GM12891 (cell line): Measurements from ENCODE around the gene TYRP1.

ENCODE experiments used
- DNase-seq: peaks from one replicate; pipeline ENCODE4 v3.0.0; 2011; ENCODE audit warnings: low spot score; ENCODE audit not compliant: insufficient read length
- FAIRE-seq: peaks from 2 replicates; lab custom pipeline; 2011; peaks lifted over from hg19 to GRCh38; lab: Jason Lieb, UNC
- PAX5 ChIP-seq: IDR thresholded peaks from 2 replicates; pipeline ENCODE4 v1.6.1; 2011; ENCODE audit warnings: low read length, moderate library complexity, mild to moderate bottlenecking; ENCODE audit not compliant: insufficient read depth, severe bottlenecking
- POLR2A ChIP-seq: IDR thresholded peaks from 2 replicates; pipeline ENCODE4 v1.6.1; 2011; ENCODE audit warnings: low read depth, low read length, control low read depth
- POLR2AphosphoS5 ChIP-seq: IDR thresholded peaks from 2 replicates; pipeline ENCODE4 v1.6.1; 2011; ENCODE audit warnings: low read depth, low read length, control low read depth
- POU2F2 ChIP-seq: IDR thresholded peaks from 2 replicates; pipeline ENCODE4 v1.6.1; 2011; ENCODE audit warnings: low read depth, mild to moderate bottlenecking, control low read depth, low read length, moderate library complexity
- SPI1 ChIP-seq: IDR thresholded peaks from 2 replicates; pipeline ENCODE4 v1.6.1; 2011; ENCODE audit warnings: low read depth, low read length, control low read depth
- TAF1 ChIP-seq: IDR thresholded peaks from 2 replicates; pipeline ENCODE4 v1.6.1; 2011; ENCODE audit warnings: low read depth, low read length, control low read depth

The TYRP1 gene

DNA sequence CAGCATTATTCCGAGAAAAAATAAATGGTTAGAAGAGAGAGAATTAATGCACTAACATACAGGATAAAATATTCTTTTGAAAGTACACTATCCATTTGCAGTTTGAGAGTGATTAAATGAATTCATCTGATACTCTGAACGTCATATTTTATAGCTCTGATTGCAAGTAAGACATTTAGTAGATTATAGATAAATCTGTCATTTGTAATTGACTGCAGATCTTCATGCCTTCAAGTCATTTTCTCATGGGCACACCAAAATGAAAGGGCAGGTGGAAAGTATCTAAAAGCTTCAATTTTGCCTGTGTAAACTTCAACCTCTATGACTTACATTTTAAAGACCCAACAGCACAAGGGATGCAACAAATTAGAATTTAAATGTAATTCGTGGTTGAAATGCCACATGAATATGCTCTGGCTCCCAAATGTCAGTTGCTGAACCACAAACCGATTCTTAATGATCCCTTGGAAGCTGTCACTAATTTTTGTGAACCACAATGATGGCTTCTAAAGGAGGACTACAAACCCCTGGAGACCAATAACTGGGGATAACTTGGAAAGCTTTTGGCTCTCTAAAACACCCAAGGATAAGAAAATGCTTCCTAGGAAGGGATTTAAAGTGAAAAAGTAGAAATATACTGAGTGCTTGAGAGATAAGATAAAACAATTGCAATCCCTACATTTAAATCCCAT lies 3.9 kb downstream of the TYRP1 start:
- FAIRE-seq (no peak), DNase-seq (no peak)
- TF ChIP-seq POLR2AphosphoS5 (no peak), POLR2A (no peak), TAF1 (no peak), SPI1 (no peak), POU2F2 (no peak), PAX5 (no peak)

DNA sequence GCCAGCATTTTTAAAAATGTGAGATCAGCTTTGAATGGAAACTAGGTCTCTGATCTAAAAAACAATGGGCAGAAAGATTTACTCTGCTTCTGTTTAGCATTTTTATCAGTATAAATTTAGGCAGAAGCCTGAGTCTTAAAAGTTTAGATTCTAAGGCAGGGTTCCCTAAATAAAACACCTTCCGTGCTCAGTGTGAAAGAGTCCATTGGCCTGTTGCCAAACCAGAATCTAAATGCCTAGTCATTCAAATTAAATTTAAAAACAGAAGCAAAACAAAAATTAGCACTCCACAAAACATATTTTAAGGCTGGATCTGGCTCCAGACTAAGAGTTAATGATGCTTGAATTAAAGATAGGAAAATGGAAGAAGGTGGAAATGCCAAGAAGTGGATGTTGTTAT lies 4.5 kb downstream of the TYRP1 start:
- FAIRE-seq (no peak), DNase-seq (no peak)
- TF ChIP-seq TAF1 (no peak), POLR2AphosphoS5 (no peak), PAX5 (no peak), POU2F2 (no peak)

DNA sequence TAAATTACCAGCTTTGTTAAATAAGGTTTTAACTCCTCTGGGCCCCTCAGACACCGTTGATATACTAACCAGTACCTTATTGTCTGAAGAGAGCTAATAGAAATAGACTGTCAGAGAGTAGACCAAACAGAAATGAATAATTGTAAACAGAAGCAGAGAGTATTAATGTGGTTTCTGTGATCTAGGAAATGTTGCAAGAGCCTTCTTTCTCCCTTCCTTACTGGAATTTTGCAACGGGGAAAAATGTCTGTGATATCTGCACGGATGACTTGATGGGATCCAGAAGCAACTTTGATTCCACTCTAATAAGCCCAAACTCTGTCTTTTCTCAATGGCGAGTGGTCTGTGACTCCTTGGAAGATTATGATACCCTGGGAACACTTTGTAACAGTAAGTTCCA lies 5.1 kb downstream of the TYRP1 start:
- FAIRE-seq = no peak
- TF ChIP-seq POU2F2 = no peak
- no peak for TF ChIP-seq POLR2AphosphoS5
- TF ChIP-seq PAX5 = no peak
- TF ChIP-seq POLR2A = no peak
- no peak for TF ChIP-seq SPI1
- no peak for TF ChIP-seq TAF1
- DNase-seq = no peak

DNA sequence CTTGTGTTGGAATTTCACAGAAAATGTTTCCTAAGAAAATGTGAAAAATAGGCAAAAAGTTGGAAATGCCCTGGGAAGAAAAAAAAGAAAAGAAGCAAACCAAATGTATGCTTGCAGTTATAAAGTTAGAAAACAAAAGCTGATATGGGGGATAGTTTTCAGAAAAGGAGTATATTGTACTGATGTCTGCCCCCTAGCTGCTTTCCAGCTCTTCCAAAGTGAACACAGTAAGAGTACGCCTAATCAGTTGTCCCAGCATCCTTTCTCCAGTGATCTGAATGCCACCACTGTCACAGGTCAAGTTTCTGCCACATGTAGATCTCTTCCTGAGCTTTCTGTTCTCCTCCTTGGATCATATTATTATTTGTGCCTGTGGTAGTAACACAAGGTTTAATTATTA lies 5.8 kb downstream of the TYRP1 start:
- FAIRE-seq (no peak), DNase-seq (no peak)
- TF ChIP-seq POLR2AphosphoS5 (no peak), POLR2A (no peak), TAF1 (no peak), POU2F2 (no peak), PAX5 (no peak), SPI1 (no peak)

DNA sequence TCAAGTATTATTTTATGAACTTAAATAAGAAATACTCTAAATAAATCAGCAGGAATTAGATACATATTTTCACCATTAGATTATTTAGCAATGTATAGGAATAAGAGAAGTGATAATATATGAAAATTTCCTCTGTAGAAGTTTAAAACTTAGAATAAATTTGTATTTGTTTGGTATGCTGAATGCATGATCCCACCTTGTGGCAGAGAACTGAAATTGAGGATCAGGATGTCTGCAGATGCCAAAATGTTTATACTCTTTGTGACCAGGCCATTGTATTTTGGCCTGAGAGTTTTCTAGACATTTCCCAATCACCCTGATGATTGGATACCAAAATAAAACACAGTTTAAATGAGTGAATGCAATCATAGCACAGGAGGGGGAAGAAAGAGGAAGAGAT lies 6.3 kb downstream of the TYRP1 start:
- DNase-seq (no peak), FAIRE-seq (no peak)
- TF ChIP-seq POLR2AphosphoS5 = no peak
- no peak for TF ChIP-seq SPI1
- no peak for TF ChIP-seq PAX5
- TF ChIP-seq TAF1 = no peak
- no peak for TF ChIP-seq POU2F2
- TF ChIP-seq POLR2A = no peak

DNA sequence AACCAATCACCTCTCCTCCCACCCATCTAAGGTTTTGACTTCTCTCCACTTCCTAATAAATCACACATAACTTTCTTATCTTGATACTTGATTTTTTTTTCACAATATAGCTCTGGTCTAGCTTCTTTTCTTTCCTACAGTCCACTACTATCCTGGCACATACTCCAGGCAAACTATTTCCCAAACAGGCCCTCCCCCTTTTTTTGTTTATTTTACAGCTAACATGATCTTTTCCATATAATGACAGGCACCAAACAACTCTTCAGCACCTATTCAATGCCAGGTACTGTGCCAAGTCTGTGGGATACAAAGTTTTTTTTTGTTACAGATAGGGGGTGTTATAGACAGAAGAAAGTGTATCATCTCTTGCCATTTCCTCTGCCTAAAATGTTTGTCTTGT lies 7.9 kb downstream of the TYRP1 start:
- FAIRE-seq (no peak), DNase-seq (no peak)
- TF ChIP-seq POU2F2 (no peak), TAF1 (no peak), POLR2A (no peak), SPI1 (no peak), POLR2AphosphoS5 (no peak), PAX5 (no peak)

DNA sequence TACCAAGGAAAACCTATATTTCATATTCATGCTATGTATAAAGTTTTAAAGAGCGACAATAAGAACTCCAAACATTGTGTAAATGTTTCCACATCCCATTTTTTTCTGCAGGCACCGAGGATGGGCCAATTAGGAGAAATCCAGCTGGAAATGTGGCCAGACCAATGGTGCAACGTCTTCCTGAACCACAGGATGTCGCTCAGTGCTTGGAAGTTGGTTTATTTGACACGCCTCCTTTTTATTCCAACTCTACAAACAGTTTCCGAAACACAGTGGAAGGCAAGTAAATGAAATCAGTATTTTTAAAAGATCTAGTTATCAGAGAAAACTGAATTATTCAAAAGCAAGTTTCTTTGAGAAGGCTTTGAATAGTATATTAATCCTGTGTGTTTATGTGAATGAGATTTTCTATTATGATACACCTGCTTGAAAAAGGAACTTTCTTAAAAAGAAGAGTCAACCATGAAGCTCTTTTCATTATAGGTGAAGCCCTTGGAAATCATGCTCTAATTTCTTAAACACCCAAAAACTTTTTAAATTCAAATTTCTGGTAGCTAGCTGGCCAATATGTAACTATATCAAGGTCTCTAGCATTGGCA lies 9.1 kb downstream of the TYRP1 start:
- DNase-seq (no peak), FAIRE-seq (no peak)
- TF ChIP-seq POLR2AphosphoS5 (no peak), SPI1 (no peak), PAX5 (no peak), POLR2A (no peak), TAF1 (no peak), POU2F2 (no peak)

DNA sequence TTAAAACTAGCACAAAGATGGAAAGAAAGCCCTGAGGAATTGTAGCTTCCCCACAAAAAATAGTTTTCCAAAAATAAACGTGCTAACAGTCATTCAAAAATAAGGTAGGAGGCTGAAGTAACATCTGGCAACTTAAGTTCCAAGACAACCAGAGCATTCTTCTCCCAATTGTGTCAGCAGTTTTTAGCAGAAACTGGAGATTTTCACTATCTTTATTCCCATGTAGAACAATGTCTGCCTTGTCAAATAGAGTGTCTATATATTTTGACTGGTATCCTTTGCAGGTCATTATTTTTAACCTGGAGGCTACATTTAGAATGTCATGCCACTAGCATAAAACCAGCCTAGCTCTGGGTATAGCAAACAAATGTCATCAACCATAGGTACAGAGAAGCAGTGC lies 10.8 kb downstream of the TYRP1 start:
- FAIRE-seq = no peak
- no peak for DNase-seq
- no peak for TF ChIP-seq POLR2AphosphoS5
- no peak for TF ChIP-seq SPI1
- TF ChIP-seq POLR2A = no peak
- TF ChIP-seq TAF1 = no peak
- TF ChIP-seq PAX5 = no peak

DNA sequence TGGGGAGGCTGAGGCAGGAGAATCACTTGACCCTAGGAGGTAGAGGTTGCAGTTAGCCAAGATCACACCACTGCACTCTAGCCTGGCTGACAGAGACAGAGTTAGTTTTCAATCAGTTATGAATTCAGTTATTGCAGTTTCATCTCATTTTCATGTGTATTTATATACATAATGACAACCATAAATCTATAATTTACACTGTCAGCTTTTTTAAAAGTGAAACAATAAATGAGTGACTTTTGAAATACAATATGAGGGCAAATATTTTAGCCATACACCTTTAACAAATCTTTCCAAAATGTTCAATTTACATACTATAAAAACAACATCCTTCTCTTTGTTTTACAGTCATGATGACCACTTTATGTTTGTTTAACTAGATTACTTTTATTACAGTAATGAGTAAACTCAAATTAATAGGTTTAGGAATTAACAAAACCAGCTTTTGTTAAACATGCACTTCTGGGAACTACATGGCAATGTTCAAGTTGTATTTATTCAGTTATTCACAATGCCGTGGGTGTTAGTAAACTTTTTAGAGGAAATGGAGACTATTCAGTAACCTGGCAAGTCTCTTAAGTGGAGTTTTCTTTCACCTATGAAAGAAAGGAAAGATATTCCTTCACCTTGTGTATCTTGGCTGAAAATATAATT lies 12.7 kb downstream of the TYRP1 start:
- DNase-seq (no peak), FAIRE-seq (no peak)
- no peak for TF ChIP-seq POLR2A
- no peak for TF ChIP-seq POU2F2
- no peak for TF ChIP-seq TAF1
- no peak for TF ChIP-seq SPI1
- no peak for TF ChIP-seq POLR2AphosphoS5
- TF ChIP-seq PAX5 = no peak
